Measurements from ENCODE around the gene FAM153A.
"Not testable (repeated sequence)": the region's sequence is repeated elsewhere in the genome, so short reads cannot be mapped to it uniquely, and the experiment has no call there.

The FAM153A gene

GRCh38 chr5:177689011-177689610 is 93.6 kb downstream of the FAM153A start:
- not testable (repeated sequence) for H3K9me3 ChIP-seq (ENCODE audit: control insufficient read depth, low read length); H3K4me3 ChIP-seq (ENCODE audit: extremely low read depth, insufficient read depth, low read length, poor library complexity, severe bottlenecking); H3K4me1 ChIP-seq (ENCODE audit: control insufficient read depth, insufficient read depth, low read length, poor library complexity, severe bottlenecking); H3K36me3 ChIP-seq (ENCODE audit: control insufficient read depth, insufficient read depth, low read length); H3K27ac ChIP-seq (ENCODE audit: low read depth, low read length, severe bottlenecking)
- WGBS, 2 experiments (ENCODE audit: insufficient coverage in 2 of 2): 96 to 100% methylated on average over 3 to 4 of the region's 12 CpGs

GRCh38 chr5:177688091-177688490 is 94.6 kb downstream of the FAM153A start:
- H3K9me3 ChIP-seq (ENCODE audit: control insufficient read depth, low read length); H3K4me1 ChIP-seq (ENCODE audit: control insufficient read depth, insufficient read depth, low read length, poor library complexity, severe bottlenecking); H3K4me3 ChIP-seq (ENCODE audit: extremely low read depth, insufficient read depth, low read length, poor library complexity, severe bottlenecking); H3K27ac ChIP-seq (ENCODE audit: low read depth, low read length, severe bottlenecking); H3K36me3 ChIP-seq (ENCODE audit: control insufficient read depth, insufficient read depth, low read length): not testable (repeated sequence)
- WGBS, 2 experiments (ENCODE audit: insufficient coverage in 2 of 2): no CpG with 5 or more reads among the region's 32 CpGs

GRCh38 chr5:177681920-177682319 is 100.8 kb downstream of the FAM153A start:
- not testable (repeated sequence) for H3K4me1 ChIP-seq (ENCODE audit: control insufficient read depth, insufficient read depth, low read length, poor library complexity, severe bottlenecking); H3K27ac ChIP-seq (ENCODE audit: low read depth, low read length, severe bottlenecking); H3K36me3 ChIP-seq (ENCODE audit: control insufficient read depth, insufficient read depth, low read length); H3K9me3 ChIP-seq (ENCODE audit: control insufficient read depth, low read length); H3K4me3 ChIP-seq (ENCODE audit: extremely low read depth, insufficient read depth, low read length, poor library complexity, severe bottlenecking)
- 100% methylated on average over 1 of the region's 1 CpG; no CpG with 5 or more reads in 1 of the 2 experiments for WGBS, 2 experiments (ENCODE audit: insufficient coverage in 2 of 2)
